ENCODE measurements around the gene NF1.

The NF1 gene

DNA sequence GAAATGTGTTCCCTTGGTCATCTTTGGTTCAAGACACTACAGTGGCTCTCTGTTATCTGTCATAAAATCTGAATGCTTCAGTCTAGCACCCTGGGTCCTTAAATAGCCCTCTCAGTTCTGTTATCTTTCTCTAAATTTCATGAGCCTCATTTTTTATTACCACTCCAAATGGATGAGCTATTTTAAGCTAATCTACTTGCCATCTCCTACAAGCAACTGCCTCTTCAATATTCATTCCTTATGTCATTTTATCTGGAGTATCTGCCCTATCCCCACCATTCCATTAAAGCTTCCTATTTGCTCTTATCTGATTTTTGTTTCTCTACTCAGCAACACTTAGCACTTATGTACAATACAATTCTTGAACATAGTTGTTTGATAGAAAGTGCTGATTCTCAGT is 254.7 kb downstream of the NF1 start:
- Histone ChIP-seq H3F3A (ENCODE audit: insufficient read depth, low read length) (no peaks in the 10 kb centered on the region), H2AFZ (ENCODE audit: low read length) (no peak overlapping the region), H4K20me1 (ENCODE audit: insufficient read depth, low read length) (no peaks in the 10 kb centered on the region), H3K4me3 (ENCODE audit: low read length) (no peak overlapping the region), H3K27ac (ENCODE audit: low read length) (no peak overlapping the region), H3K9me2 (replicated peaks; ENCODE audit: insufficient read depth, low read length) (no peaks in the 10 kb centered on the region), H3K9ac (ENCODE audit: low read length) (no peak overlapping the region), H3K4me1 (ENCODE audit: low read length) (no peaks in the 10 kb centered on the region), H3K36me3 (replicated peaks; ENCODE audit: insufficient read depth, low read length) (no peaks in the 10 kb centered on the region), H3K79me2 (ENCODE audit: low read length) (no peaks in the 10 kb centered on the region), H3K4me2 (ENCODE audit: low read depth, low read length) (no peak overlapping the region), H3K9me3 (replicated peaks; ENCODE audit: insufficient read depth, low read length) (no peaks in the 10 kb centered on the region), H3K27me3 (replicated peaks; ENCODE audit: insufficient read depth, low read length) (no peaks in the 10 kb centered on the region)
- no peak for DNase-seq
- TF ChIP-seq, protein P1, sequence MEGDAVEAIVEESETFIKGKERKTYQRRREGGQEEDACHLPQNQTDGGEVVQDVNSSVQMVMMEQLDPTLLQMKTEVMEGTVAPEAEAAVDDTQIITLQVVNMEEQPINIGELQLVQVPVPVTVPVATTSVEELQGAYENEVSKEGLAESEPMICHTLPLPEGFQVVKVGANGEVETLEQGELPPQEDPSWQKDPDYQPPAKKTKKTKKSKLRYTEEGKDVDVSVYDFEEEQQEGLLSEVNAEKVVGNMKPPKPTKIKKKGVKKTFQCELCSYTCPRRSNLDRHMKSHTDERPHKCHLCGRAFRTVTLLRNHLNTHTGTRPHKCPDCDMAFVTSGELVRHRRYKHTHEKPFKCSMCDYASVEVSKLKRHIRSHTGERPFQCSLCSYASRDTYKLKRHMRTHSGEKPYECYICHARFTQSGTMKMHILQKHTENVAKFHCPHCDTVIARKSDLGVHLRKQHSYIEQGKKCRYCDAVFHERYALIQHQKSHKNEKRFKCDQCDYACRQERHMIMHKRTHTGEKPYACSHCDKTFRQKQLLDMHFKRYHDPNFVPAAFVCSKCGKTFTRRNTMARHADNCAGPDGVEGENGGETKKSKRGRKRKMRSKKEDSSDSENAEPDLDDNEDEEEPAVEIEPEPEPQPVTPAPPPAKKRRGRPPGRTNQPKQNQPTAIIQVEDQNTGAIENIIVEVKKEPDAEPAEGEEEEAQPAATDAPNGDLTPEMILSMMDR (IDR thresholded peaks at IDR 0.05; ENCODE audit: low read length): no peak
- TF ChIP-seq EZH2 (optimal IDR thresholded peaks at IDR 0.05; ENCODE audit: low read depth, low read length): no peak
- TF ChIP-seq EZH2phosphoT487 (IDR thresholded peaks at IDR 0.05; ENCODE audit: low read length): no peak

DNA sequence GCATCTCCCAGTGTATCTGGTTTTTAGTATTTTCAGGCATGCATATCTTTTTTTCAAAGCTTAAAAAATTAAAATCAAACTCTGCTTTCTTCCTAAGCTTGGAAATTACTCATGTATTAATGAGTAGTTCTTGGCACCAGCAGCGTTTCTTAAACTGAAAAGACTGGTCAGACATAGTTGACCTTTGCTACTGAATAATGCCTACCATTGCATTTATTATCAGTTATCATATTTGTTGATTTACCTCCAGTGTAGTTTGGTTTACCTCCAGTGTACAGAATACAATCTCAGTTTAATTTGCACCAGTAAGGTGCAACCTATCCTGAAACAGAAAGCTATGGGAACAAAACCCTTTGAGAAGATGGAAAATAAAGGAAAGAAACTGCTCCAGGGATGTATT is 261.2 kb downstream of the NF1 start:
- Histone ChIP-seq H3K36me3 (replicated peaks; ENCODE audit: insufficient read depth, low read length) (peaks cover 5% of the 10 kb centered on the region; the same call in 1 of the 2 replicates), H3F3A (ENCODE audit: insufficient read depth, low read length) (no peaks in the 10 kb centered on the region), H3K9me2 (replicated peaks; ENCODE audit: insufficient read depth, low read length) (no peaks in the 10 kb centered on the region), H2AFZ (ENCODE audit: low read length) (no peak overlapping the region), H3K4me1 (ENCODE audit: low read length) (no peaks in the 10 kb centered on the region), H4K20me1 (ENCODE audit: insufficient read depth, low read length) (no peaks in the 10 kb centered on the region), H3K4me3 (ENCODE audit: low read length) (no peak overlapping the region), H3K9me3 (replicated peaks; ENCODE audit: insufficient read depth, low read length) (no peaks in the 10 kb centered on the region), H3K79me2 (ENCODE audit: low read length) (no peaks in the 10 kb centered on the region), H3K27ac (ENCODE audit: low read length) (no peak overlapping the region), H3K4me2 (ENCODE audit: low read depth, low read length) (no peak overlapping the region), H3K27me3 (replicated peaks; ENCODE audit: insufficient read depth, low read length) (no peaks in the 10 kb centered on the region), H3K9ac (ENCODE audit: low read length) (no peak overlapping the region)
- DNase-seq: no peak
- TF ChIP-seq, protein P1 (IDR thresholded peaks at IDR 0.05; ENCODE audit: low read length): no peak
- TF ChIP-seq EZH2phosphoT487 (IDR thresholded peaks at IDR 0.05; ENCODE audit: low read length): no peak
- TF ChIP-seq EZH2 (optimal IDR thresholded peaks at IDR 0.05; ENCODE audit: low read depth, low read length): no peak

DNA sequence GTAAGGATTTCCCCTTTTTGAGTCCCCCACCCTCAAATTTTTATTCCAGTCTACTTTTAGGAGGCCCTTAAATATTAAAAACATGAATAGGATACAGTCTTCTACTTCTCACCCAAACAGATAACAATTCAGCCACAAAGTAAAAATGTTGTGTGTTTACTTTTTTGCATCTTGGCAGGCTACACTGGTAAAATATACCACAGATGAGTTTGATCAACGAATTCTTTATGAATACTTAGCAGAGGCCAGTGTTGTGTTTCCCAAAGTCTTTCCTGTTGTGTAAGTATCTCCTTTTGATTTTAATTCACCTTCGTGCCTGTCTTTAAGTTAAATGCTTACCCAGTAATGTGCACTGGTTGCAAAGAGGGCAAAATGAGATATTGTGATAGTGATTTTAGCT is 262.3 kb downstream of the NF1 start:
- no peak overlapping the region for H3K27ac ChIP-seq (ENCODE audit: low read length)
- H3K4me1 ChIP-seq (ENCODE audit: low read length): no peaks in the 10 kb centered on the region
- DNase-seq: no peak
- no peak overlapping the region for H3K4me3 ChIP-seq (ENCODE audit: low read length)
- H3K27me3 ChIP-seq (replicated peaks; ENCODE audit: insufficient read depth, low read length): no peaks in the 10 kb centered on the region
- no peaks in the 10 kb centered on the region for H3K9me3 ChIP-seq (replicated peaks; ENCODE audit: insufficient read depth, low read length)
- no peaks in the 10 kb centered on the region for H3K9me2 ChIP-seq (replicated peaks; ENCODE audit: insufficient read depth, low read length)
- H3F3A ChIP-seq (ENCODE audit: insufficient read depth, low read length): no peaks in the 10 kb centered on the region
- H4K20me1 ChIP-seq (ENCODE audit: insufficient read depth, low read length): no peaks in the 10 kb centered on the region
- H2AFZ ChIP-seq (ENCODE audit: low read length): no peak overlapping the region
- H3K79me2 ChIP-seq (ENCODE audit: low read length): no peaks in the 10 kb centered on the region
- H3K4me2 ChIP-seq (ENCODE audit: low read depth, low read length): no peak overlapping the region
- H3K9ac ChIP-seq (ENCODE audit: low read length): no peak overlapping the region
- H3K36me3 ChIP-seq (replicated peaks; ENCODE audit: insufficient read depth, low read length): peaks cover 5% of the 10 kb centered on the region; the same call in 1 of the 2 replicates
- TF ChIP-seq EZH2phosphoT487 (IDR thresholded peaks at IDR 0.05; ENCODE audit: low read length): no peak
- TF ChIP-seq, protein P1 (IDR thresholded peaks at IDR 0.05; ENCODE audit: low read length): no peak
